ENCODE results near the gene FLNB.

The FLNB gene

DNA sequence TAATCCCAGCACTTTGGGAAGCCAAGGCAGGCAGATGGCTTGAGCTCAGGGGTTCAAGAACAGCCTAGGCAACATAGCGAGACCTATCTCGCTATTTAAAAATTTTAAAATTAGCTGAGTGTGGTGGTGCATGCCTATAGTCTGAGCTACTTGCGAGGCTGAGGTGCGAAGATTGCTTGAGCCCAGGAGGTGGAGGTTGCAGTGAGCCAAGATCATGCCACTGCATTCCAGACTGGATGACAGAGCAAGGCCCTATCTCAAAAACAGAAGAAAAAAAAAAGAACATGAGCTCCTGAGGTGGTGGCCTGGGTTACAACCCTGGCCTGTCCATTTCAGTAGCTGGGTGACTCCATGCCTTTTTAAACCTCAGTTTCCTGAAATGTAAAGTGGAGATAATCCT is 195.3 kb downstream of the FLNB start:
- no peaks in the 10 kb centered on the region for H3K9me3 ChIP-seq (ENCODE audit: low read length)
- H3K27me3 ChIP-seq (ENCODE audit: control insufficient read depth in 1 of 2, insufficient read depth in 2 of 2, low read length in 2 of 2): no peaks in the 10 kb centered on the region
- H3K4me1 ChIP-seq (ENCODE audit: insufficient read depth, low read length): no peaks in the 10 kb centered on the region
- no peaks in the 10 kb centered on the region for H3K36me3 ChIP-seq (ENCODE audit: insufficient read depth, low read length)
- no peak overlapping the region for H3K9ac ChIP-seq (ENCODE audit: low read length)
- H3K4me3 ChIP-seq (ENCODE audit: low read depth in 1 of 2, low read length in 2 of 2): no peak overlapping the region
- H3K27ac ChIP-seq (ENCODE audit: low read depth, low read length): no peak overlapping the region

DNA sequence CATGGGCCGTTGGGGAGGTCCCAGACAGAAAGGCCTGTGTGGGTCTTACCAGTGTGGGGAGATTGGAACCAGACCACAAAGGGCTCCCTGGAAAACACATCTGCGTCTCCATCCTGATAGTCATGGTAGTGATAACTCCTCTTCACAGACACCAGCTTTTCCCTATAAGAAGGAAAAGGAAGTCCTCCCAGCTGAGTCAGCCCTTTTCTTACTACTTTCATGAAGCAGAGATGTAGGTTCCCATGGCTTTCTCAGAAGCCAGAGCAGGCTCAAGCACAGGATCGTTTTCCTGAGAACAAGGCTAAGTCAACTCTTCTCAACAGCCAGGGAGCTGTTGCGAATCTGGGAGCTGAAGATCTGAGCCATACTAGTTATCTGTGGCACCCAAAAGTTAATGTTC is 196.5 kb downstream of the FLNB start:
- Histone ChIP-seq H3K27ac (ENCODE audit: low read depth, low read length) (no peak overlapping the region), H3K27me3 (ENCODE audit: control insufficient read depth in 1 of 2, insufficient read depth in 2 of 2, low read length in 2 of 2) (no peaks in the 10 kb centered on the region), H3K36me3 (ENCODE audit: insufficient read depth, low read length) (no peaks in the 10 kb centered on the region), H3K4me1 (ENCODE audit: insufficient read depth, low read length) (no peaks in the 10 kb centered on the region), H3K4me3 (ENCODE audit: low read depth in 1 of 2, low read length in 2 of 2) (no peak overlapping the region), H3K9me3 (ENCODE audit: low read length) (no peaks in the 10 kb centered on the region), H3K9ac (ENCODE audit: low read length) (no peak overlapping the region)

DNA sequence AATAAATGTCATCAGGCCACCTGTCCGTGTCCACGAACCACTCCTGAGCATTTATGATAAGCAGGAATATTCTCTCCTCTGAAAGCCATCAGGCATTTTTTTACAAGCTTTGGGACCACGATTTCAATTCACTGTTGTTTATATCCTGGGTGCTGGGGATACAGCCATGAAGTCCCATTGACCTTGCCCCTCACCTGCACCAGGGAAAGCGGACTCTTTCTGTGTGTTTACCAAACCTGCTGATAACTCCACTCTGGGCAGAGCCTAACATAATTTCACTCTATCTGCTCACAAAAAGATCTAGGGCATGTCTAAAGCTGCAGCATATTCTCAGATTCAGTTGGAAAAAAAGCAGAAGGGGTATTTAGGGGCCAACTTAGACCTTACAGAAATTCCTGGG is 197.8 kb downstream of the FLNB start:
- Histone ChIP-seq H3K4me3 (ENCODE audit: low read depth in 1 of 2, low read length in 2 of 2) (no peak overlapping the region), H3K27ac (ENCODE audit: low read depth, low read length) (no peak overlapping the region), H3K36me3 (ENCODE audit: insufficient read depth, low read length) (no peaks in the 10 kb centered on the region), H3K9ac (ENCODE audit: low read length) (no peak overlapping the region), H3K27me3 (ENCODE audit: control insufficient read depth in 1 of 2, insufficient read depth in 2 of 2, low read length in 2 of 2) (no peaks in the 10 kb centered on the region), H3K4me1 (ENCODE audit: insufficient read depth, low read length) (no peaks in the 10 kb centered on the region), H3K9me3 (ENCODE audit: low read length) (no peaks in the 10 kb centered on the region)

DNA sequence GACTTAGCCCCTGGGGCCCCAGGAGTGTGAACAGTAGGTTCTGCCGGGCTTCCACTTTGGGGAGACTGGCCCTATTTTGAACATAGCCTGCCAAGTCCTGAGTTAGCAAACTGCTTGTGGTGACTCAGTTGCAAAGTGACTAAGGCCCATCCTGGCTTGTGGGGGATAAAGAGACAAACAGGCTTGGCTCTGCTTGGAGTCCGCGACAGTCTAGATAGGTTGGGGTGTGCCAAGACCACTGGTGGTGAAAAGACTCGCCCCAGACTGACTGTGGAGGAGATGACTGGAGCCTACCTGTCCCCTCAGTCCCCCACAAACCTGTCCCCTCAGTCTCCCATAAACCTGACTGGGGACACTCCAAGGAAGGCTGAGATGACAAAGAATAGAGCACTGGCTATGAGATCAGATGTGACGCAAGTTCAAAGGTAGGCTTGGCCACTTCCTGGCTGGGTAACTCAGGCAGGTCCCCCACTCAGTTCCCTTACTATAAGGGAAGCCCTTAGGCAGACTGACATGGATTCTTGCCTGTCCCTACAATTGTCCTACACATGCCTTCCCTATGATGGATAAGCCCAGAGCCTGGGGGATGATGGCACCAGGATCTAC is 198.3 kb downstream of the FLNB start:
- Histone ChIP-seq H3K9me3 (ENCODE audit: low read length) (no peaks in the 10 kb centered on the region), H3K4me1 (ENCODE audit: insufficient read depth, low read length) (no peaks in the 10 kb centered on the region), H3K27me3 (ENCODE audit: control insufficient read depth in 1 of 2, insufficient read depth in 2 of 2, low read length in 2 of 2) (no peaks in the 10 kb centered on the region), H3K36me3 (ENCODE audit: insufficient read depth, low read length) (no peaks in the 10 kb centered on the region), H3K27ac (ENCODE audit: low read depth, low read length) (no peak overlapping the region), H3K4me3 (ENCODE audit: low read depth in 1 of 2, low read length in 2 of 2) (no peak overlapping the region), H3K9ac (ENCODE audit: low read length) (no peak overlapping the region)

DNA sequence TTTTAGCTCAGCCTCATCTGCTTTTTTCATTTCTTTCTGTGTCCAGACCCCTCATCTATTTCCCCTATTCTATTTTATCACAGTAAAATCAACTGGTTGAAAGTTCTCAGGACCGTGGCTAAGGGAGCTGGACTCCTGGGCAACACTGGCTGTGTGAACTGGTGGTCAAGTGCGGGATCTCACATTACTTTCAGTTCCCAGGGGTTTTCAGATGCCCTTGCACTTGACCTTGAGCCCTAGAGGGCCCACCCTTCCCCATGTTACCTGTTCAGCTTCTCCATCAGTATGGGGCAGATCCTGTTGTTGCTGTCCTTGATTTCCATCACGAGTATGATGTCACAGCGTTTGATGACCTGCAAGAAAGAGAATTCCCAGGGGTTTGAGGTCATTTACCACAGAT is 199.7 kb downstream of the FLNB start:
- H3K27me3 ChIP-seq (ENCODE audit: control insufficient read depth in 1 of 2, insufficient read depth in 2 of 2, low read length in 2 of 2): no peaks in the 10 kb centered on the region
- no peaks in the 10 kb centered on the region for H3K9me3 ChIP-seq (ENCODE audit: low read length)
- no peak overlapping the region for H3K27ac ChIP-seq (ENCODE audit: low read depth, low read length)
- H3K4me1 ChIP-seq (ENCODE audit: insufficient read depth, low read length): no peaks in the 10 kb centered on the region
- H3K4me3 ChIP-seq (ENCODE audit: low read depth in 1 of 2, low read length in 2 of 2): no peak overlapping the region
- H3K9ac ChIP-seq (ENCODE audit: low read length): no peak overlapping the region
- H3K36me3 ChIP-seq (ENCODE audit: insufficient read depth, low read length): no peaks in the 10 kb centered on the region

DNA sequence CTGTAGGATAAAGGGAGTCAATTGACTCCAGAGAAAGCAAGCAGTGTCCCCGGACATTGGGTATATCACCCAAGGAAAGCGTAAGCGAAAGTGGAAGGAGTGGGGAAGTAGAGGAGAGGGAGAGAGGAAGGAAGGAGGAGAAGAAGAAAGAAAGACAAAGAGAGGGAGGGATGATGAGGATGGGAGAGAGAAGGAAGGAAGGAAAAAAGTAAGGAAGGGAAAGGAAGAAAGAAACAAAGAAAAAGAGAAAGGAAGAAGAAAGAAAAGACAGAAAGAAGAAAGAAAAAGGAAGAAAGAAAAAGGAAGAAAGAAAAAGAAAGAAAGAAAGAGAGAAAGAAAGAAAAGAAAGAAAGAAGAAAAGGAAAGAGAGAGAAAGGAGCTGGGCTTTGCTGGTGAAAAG is 201.7 kb downstream of the FLNB start:
- Histone ChIP-seq H3K36me3 (ENCODE audit: insufficient read depth, low read length) (no peaks in the 10 kb centered on the region), H3K4me3 (ENCODE audit: low read depth in 1 of 2, low read length in 2 of 2) (no peak overlapping the region), H3K9ac (ENCODE audit: low read length) (no peak overlapping the region), H3K4me1 (ENCODE audit: insufficient read depth, low read length) (no peaks in the 10 kb centered on the region), H3K27ac (ENCODE audit: low read depth, low read length) (no peak overlapping the region), H3K27me3 (ENCODE audit: control insufficient read depth in 1 of 2, insufficient read depth in 2 of 2, low read length in 2 of 2) (no peaks in the 10 kb centered on the region), H3K9me3 (ENCODE audit: low read length) (no peaks in the 10 kb centered on the region)

DNA sequence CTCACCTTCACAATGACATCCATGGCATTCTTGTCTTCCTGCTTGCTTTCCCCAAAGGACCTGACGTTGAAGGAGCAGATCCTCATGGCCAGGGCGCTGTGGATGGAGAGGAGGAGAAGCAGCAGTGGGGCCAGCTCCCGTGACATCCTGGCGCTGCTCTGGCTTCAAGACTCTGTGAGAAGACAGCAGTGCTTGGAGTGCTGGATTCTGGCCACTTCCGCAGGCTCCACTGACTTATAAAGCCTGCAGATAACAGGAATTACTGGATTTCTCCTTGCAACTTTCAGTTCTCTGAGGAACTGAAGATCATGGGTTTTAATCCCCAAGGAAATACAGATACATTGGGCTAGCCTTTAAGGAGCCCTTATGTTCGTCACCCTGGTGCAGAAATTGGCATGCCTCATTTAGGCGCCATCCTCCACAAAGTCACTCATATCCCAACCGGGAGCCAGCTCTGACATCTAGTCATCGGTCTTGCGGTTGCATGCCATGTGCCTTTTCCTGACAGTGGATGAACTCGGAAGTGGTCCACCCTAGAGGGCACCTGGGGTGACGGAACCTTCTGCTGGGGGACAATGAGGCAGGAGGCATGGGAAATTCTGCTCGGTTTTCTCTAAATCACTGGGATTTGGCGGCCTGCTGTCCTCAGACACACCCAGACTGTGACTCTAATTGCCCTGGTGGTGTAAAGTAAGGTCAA is 202.7 kb downstream of the FLNB start, which contains the start of gene DNASE1L3:
Gene DNASE1L3 (minus strand): TSS at position 212 of the 700 bp plus-strand sequence. CDS start 66 bp downstream, at position 146.
- H3K4me3 ChIP-seq (ENCODE audit: low read depth in 1 of 2, low read length in 2 of 2): no peak within 1 kb of the TSS
- H3K27me3 ChIP-seq (ENCODE audit: control insufficient read depth in 1 of 2, insufficient read depth in 2 of 2, low read length in 2 of 2): no peaks in the 10 kb centered on the region
- no peak within 1 kb of the TSS for H3K9ac ChIP-seq (ENCODE audit: low read length)

DNA sequence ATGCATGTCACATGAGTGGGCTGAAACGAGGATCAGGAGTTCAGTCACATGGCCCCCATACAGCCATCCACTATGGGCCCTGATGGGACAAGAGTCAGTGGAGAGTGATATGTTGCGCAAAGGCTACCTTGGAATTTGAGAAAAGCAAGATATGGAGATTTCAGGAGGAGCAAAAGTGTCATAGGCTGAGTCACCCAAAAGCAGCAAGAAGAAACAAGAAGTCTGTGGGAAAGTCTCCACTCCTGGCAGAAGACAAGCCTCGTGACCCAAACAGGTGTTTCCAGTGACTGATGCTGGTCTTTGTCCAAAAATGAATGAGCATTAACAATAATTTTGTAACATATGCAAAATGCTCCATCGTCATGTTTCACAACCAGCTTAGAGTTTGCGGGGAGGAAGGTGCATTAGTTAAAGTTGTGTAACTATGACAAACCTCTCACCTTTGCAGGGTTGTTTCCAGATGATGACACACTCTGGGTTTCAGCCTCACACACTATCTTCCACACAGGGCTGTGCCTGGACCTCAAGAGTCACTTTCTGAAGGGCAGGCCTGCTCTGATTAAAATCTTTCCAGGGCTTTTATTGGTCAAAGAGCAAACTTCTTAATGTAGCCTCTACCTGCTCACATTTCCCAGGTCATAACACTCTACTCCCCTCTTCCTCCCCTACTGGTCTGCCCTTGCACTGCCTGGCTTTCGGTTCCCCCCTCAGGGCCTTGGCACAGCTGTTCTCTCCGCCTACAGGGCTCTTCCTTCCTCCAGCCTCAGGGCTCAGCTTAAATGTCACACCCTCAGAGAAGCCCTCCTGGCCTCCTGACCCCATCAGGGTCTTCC is 206.5 kb downstream of the FLNB start:
- no peaks in the 10 kb centered on the region for H3K36me3 ChIP-seq (ENCODE audit: insufficient read depth, low read length)
- no peak overlapping the region for H3K9ac ChIP-seq (ENCODE audit: low read length)
- no peaks in the 10 kb centered on the region for H3K27me3 ChIP-seq (ENCODE audit: control insufficient read depth in 1 of 2, insufficient read depth in 2 of 2, low read length in 2 of 2)
- H3K27ac ChIP-seq (ENCODE audit: low read depth, low read length): no peak overlapping the region
- peaks cover 4% of the 10 kb centered on the region for H3K4me1 ChIP-seq (ENCODE audit: insufficient read depth, low read length)
- no peak overlapping the region for H3K4me3 ChIP-seq (ENCODE audit: low read depth in 1 of 2, low read length in 2 of 2)
- no peaks in the 10 kb centered on the region for H3K9me3 ChIP-seq (ENCODE audit: low read length)

More for the DNA sequence above, 202.7 kb downstream of the FLNB start, which contains the start of gene DNASE1L3:
- Histone ChIP-seq H3K9me3 (ENCODE audit: low read length) (no peaks in the 10 kb centered on the region), H3K36me3 (ENCODE audit: insufficient read depth, low read length) (no peaks in the 10 kb centered on the region), H3K4me1 (ENCODE audit: insufficient read depth, low read length) (no peaks in the 10 kb centered on the region), H3K27ac (ENCODE audit: low read depth, low read length) (no peak within 1 kb of the TSS)

DNA sequence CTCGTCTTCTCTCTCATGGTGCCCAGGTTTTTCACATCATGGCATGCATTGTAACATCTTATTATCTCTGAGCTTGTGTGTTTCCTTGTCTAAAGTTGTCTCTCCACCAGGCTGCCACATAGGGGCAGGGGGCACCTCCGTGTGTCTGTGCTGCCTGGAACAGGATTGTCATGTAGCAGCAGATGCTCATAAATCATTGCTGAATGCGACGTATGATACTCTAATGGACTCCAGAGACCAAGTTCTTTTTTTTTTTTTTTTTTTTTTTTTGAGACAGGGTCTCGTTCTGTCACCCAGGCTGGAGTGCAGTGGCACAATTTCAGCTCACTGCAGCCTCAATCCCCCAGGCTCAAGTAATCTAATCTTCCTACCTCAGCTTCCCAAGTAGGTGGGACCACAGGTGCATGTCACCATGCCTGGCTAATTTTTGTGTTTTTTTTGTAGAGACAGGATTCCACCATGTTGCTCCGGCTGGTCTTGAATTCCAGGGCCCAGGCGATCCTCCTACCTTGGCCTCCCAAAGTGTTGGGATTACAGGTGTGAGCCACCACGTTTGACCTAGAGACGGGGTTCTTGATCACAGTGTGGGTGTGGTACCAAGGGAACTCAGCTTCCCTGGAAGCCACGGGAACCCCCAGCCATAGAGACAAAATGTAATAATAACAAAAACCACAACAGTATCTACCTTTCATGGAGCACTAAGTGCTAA is 207.2 kb downstream of the FLNB start:
- Histone ChIP-seq H3K9me3 (ENCODE audit: low read length) (no peaks in the 10 kb centered on the region), H3K27ac (ENCODE audit: low read depth, low read length) (no peak overlapping the region), H3K27me3 (ENCODE audit: control insufficient read depth in 1 of 2, insufficient read depth in 2 of 2, low read length in 2 of 2) (no peaks in the 10 kb centered on the region), H3K4me3 (ENCODE audit: low read depth in 1 of 2, low read length in 2 of 2) (no peak overlapping the region), H3K4me1 (ENCODE audit: insufficient read depth, low read length) (peaks cover 4% of the 10 kb centered on the region), H3K9ac (ENCODE audit: low read length) (no peak overlapping the region), H3K36me3 (ENCODE audit: insufficient read depth, low read length) (no peaks in the 10 kb centered on the region)

DNA sequence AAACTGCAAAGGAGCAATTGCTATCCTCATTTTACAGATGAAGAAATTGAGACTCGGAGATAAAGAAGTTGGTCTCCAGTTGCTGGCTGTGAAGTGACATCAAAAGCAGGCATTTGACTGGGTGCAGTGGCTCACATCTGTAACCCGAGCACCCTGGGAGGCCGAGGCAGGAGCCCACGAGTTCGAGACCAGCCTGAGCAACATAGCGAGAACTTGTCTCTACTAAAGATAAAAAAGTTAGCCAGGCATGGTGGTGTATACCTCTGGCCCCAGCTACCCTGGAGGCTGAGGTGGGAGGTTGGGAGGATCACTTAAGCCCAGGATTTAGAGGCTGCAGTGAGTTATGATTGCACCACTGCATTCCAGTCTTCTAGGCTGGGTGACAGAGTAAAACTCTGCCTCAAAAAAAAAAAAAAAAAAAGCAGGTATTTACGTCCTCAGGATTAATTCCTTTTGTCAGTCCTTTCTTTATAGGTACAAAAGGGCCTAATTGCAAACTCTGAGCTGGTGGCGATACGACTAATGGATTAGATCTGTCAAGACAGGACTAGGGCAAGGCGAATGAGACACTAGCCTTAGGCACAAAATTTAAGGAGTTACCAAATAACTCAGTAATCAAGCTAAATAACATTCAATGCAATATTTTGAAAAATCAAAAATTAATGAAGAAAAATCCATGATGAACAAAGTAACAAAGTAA is 208.4 kb downstream of the FLNB start:
- no peak overlapping the region for H3K9ac ChIP-seq (ENCODE audit: low read length)
- H3K9me3 ChIP-seq (ENCODE audit: low read length): no peaks in the 10 kb centered on the region
- no peaks in the 10 kb centered on the region for H3K27me3 ChIP-seq (ENCODE audit: control insufficient read depth in 1 of 2, insufficient read depth in 2 of 2, low read length in 2 of 2)
- H3K27ac ChIP-seq (ENCODE audit: low read depth, low read length): no peak overlapping the region
- no peaks in the 10 kb centered on the region for H3K36me3 ChIP-seq (ENCODE audit: insufficient read depth, low read length)
- peaks cover 4% of the 10 kb centered on the region for H3K4me1 ChIP-seq (ENCODE audit: insufficient read depth, low read length)
- no peak overlapping the region for H3K4me3 ChIP-seq (ENCODE audit: low read depth in 1 of 2, low read length in 2 of 2)
